HepG2 (cell line): ENCODE results near the gene SVBP.

Experiments used
- EZH2 ChIP-seq: conservative IDR thresholded peaks from 2 replicates; pipeline ENCODE4 v1.6.1; 2012; ENCODE audit warnings: mild to moderate bottlenecking, low read depth, low read length, moderate library complexity
- HNRNPUL1 ChIP-seq: fragments of 200-400 bp; formaldehyde crosslinking; IDR thresholded peaks from 2 replicates; pipeline ENCODE4 v1.6.1; 2017; ENCODE audit warnings: low read depth, mild to moderate bottlenecking, low read length, moderate library complexity
- MYNN ChIP-seq: sonication (generic); formaldehyde crosslinking; IDR thresholded peaks from 2 replicates; pipeline ENCODE4 v1.4.0; 2020; ENCODE audit warnings: mild to moderate bottlenecking, low read depth, missing genetic modification reagents
- POLR2A ChIP-seq, 2 experiments: IDR thresholded peaks; 2 replicates each; pipeline ENCODE4 v1.6.1; 2011; ENCODE audit warnings: low read depth in 2 of 2, low read length in 2 of 2, mild to moderate bottlenecking in 1 of 2, moderate library complexity in 1 of 2; ENCODE audit not compliant: insufficient read depth in 1 of 2
- TAF1 ChIP-seq: sonication (generic); formaldehyde crosslinking; IDR thresholded peaks from 2 replicates; pipeline ENCODE4 v1.4.0; 2020; ENCODE audit warnings: missing genetic modification reagents
- ZNF383 ChIP-seq: sonication (generic); formaldehyde crosslinking; IDR thresholded peaks from 2 replicates; pipeline ENCODE4 v1.4.0; 2020; ENCODE audit warnings: missing genetic modification reagents, mild to moderate bottlenecking, borderline replicate concordance
- ZSCAN21 ChIP-seq: sonication (generic); formaldehyde crosslinking; IDR thresholded peaks from 2 replicates; pipeline ENCODE4 v1.8.0; 2022; ENCODE audit warnings: mild to moderate bottlenecking, missing genetic modification reagents, moderate library complexity, borderline replicate concordance

DNA sequence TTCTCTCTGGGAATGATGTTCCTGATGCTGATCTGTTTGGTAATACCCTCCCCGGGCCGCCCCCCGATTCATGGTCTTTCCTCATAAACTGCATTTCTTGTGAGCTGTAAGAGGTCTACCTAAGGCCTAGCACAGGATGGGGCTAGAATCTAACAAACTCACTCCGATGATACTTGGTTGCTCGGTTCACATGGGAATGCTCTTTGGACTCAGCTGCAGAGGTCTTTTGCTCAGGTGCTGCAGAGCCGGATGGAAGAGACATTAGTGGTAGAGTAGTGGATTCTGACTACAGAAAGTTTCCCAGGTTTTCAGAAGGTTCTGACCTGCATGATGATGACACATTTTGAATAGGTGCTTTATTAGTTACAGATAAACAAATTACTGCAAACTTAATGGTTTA is 40.7 kb downstream of the SVBP start:
- TF ChIP-seq EZH2 = no peak
- no peak for TF ChIP-seq TAF1 (CRISPR knock-in tag)
- no peak for TF ChIP-seq POLR2A (IDR thresholded peaks at IDR 0.05; ENCODE audit: insufficient read depth in 1 of 2, low read depth in 2 of 2, low read length in 2 of 2)
- TF ChIP-seq ZSCAN21 (CRISPR knock-in tag) = no peak
- TF ChIP-seq ZNF383 = no peak
- no peak for TF ChIP-seq MYNN (CRISPR knock-in tag)
- TF ChIP-seq HNRNPUL1 = no peak
